Stimulated activated naive CD8-positive, alpha-beta T cell treated with anti-CD3 and anti-CD28 coated beads, Interleukin-15, Interleukin-2, amounts not matched to agents 100 ng/mL and 50 ng/mL, for 24 hours (primary cell): ENCODE results near the gene B3GALT6.

Source experiments
- H3K27ac Mint-ChIP-seq: one replicate; pipeline ENCODE4 v1.8.0; 2021; ENCODE audit warnings: mild to moderate bottlenecking, mixed read lengths
- H3K27me3 Mint-ChIP-seq: one replicate; pipeline ENCODE4 v1.8.0; 2021; ENCODE audit warnings: mixed read lengths
- H3K36me3 Mint-ChIP-seq: one replicate; pipeline ENCODE4 v1.8.0; 2021; ENCODE audit warnings: low read depth, mixed read lengths
- H3K4me1 Mint-ChIP-seq: one replicate; pipeline ENCODE4 v1.8.0; 2021; ENCODE audit warnings: low read depth, mixed read lengths
- H3K4me3 Mint-ChIP-seq: one replicate; pipeline ENCODE4 v1.8.0; 2021; ENCODE audit warnings: mild to moderate bottlenecking, mixed read lengths
- H3K9me3 Mint-ChIP-seq: one replicate; pipeline ENCODE4 v1.8.0; 2021; ENCODE audit warnings: mixed read lengths

B3GALT6 gene

DNA sequence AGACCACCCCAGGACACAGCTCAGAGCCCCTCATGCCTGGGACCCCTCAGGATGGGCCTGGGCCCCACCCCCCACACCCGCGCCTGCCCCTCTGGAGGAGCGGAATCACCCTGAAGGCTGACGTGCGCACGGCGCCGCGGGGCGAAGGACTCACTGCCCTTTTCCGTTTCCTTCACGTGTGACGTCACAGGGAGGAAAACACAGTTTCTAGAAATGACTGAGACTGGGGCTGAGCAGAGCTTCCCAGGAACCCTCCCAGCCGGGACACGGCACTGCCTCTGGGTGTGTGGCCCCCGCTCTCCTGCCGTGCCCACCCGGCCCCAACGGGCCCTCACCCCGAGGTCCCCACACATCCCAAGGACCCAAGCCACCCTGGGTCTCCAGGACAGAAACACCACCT is 12.7 kb upstream of the B3GALT6 start:
- H3K4me1 Mint-ChIP-seq = peaks cover 42% of the 10 kb centered on the region

DNA sequence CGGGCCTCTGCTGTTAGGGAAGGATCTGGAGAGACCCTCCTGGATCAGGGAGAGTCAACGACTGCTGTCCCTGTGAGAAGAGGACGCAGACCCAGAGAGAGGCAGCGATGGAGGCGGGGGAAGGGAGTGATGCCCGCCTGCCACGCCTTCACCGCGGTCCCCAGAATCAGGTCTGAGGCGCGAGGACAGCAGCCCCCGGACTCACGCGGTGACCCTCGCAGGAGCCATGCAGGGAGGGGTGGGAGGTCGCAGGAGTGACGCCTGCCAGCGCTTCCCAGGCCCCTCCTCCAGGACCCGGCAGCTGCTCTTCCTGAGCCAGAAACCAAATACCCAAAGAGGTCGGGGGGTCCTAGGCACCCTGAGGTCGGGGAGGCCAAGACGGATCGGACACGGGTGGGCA is 11.8 kb upstream of the B3GALT6 start:
- no peak overlapping the region for H3K4me3 Mint-ChIP-seq
- H3K9me3 Mint-ChIP-seq = no peaks in the 10 kb centered on the region
- peaks cover 53% of the 10 kb centered on the region for H3K36me3 Mint-ChIP-seq
- H3K27ac Mint-ChIP-seq = no peak overlapping the region
- H3K27me3 Mint-ChIP-seq = no peaks in the 10 kb centered on the region
- peaks cover 33% of the 10 kb centered on the region for H3K4me1 Mint-ChIP-seq

More for the DNA sequence above, 12.7 kb upstream of the B3GALT6 start:
- H3K27ac Mint-ChIP-seq = no peak overlapping the region
- H3K36me3 Mint-ChIP-seq = peaks cover 48% of the 10 kb centered on the region
- H3K4me3 Mint-ChIP-seq = no peak overlapping the region
- no peaks in the 10 kb centered on the region for H3K9me3 Mint-ChIP-seq
- H3K27me3 Mint-ChIP-seq = no peaks in the 10 kb centered on the region

DNA sequence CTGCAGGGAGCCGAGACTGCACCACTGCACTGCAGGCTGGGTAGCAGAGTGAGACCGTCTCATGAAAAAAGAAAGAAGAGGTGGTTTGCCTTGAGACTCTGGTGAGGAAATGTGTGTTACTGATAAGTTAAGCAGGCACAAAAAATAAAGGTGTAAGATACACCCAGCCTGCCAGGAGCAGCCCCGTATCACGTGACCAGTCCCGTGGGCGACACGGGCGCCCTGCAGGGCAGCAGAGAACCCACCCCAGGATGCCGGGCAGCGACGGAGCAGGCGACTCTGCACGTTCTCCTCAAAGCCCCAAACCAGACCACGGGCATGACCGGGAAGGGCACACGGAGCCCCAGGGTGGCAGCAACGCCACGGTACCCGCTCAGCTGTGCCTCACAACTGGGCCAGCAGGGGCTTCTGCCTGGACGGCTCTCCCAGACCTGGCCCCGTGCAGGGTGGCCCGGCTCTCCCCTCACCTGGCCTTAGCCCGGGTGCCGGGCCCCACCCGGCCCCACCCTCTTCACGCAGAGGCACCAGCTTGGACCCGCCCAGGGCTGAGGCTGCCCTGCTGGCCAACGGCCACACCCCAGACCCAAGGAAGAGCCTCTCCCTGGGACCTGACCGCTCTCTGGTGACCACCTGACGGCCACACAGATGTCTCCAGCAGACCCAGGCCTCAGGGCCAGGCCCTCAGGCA is 10.0 kb upstream of the B3GALT6 start:
- H3K27me3 Mint-ChIP-seq = no peaks in the 10 kb centered on the region
- no peak overlapping the region for H3K4me3 Mint-ChIP-seq
- no peak overlapping the region for H3K27ac Mint-ChIP-seq
- H3K4me1 Mint-ChIP-seq = peaks cover 21% of the 10 kb centered on the region
- peaks cover 57% of the 10 kb centered on the region for H3K36me3 Mint-ChIP-seq
- no peaks in the 10 kb centered on the region for H3K9me3 Mint-ChIP-seq

DNA sequence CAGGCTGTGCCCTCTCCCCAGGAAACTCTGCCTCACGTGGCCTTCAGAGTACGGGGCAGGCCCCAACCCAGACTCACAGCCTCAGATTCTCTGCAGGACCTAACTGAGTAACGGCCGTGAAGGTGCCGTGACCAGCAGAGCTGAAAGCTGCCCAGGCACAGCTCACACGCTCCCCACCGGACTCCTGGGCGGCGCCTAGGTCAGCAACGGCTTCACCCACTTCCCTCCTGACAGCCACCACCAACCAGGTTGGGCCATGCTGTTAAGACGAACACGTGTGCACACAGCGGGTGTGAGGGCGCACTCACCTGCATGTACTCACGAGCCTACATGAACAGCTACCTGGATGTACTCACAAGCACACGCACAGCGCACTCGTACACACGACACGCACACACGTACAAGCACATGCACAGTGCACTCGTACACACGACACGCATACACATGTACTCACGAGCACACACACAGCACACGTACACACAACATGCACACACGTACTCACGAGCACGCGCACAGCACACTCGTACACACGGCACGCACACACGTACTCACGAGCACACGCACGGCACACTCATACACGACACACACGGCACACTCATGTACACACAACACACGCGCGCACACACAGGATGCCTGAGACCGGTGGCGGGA is 9.3 kb upstream of the B3GALT6 start:
- H3K9me3 Mint-ChIP-seq = no peaks in the 10 kb centered on the region
- no peak overlapping the region for H3K4me3 Mint-ChIP-seq
- H3K4me1 Mint-ChIP-seq = peaks cover 17% of the 10 kb centered on the region
- H3K27me3 Mint-ChIP-seq = no peaks in the 10 kb centered on the region
- H3K36me3 Mint-ChIP-seq = peaks cover 54% of the 10 kb centered on the region
- no peak overlapping the region for H3K27ac Mint-ChIP-seq

DNA sequence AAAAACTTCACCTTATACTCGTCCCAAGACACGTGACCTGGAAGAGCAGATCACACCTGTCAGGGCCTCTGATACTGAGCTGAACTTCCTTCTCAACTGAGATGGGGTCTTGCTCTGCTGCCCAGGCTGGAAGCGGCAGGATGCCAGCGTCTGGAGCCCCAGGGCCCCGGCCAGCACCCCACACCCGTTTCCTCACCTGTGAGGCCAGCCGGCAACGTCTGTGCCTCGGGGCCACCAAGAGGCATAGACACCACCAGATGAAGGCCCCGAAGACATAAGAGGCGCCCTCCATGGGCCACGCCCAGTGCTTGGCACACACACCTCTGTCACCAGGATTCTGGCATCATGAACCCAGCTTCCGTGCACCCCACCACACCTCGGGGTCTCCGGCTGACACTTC is 8.7 kb upstream of the B3GALT6 start:
- H3K9me3 Mint-ChIP-seq = no peaks in the 10 kb centered on the region
- H3K27ac Mint-ChIP-seq = no peak overlapping the region
- H3K36me3 Mint-ChIP-seq = peaks cover 47% of the 10 kb centered on the region
- H3K4me3 Mint-ChIP-seq = no peak overlapping the region
- peaks cover 11% of the 10 kb centered on the region for H3K4me1 Mint-ChIP-seq
- H3K27me3 Mint-ChIP-seq = no peaks in the 10 kb centered on the region

DNA sequence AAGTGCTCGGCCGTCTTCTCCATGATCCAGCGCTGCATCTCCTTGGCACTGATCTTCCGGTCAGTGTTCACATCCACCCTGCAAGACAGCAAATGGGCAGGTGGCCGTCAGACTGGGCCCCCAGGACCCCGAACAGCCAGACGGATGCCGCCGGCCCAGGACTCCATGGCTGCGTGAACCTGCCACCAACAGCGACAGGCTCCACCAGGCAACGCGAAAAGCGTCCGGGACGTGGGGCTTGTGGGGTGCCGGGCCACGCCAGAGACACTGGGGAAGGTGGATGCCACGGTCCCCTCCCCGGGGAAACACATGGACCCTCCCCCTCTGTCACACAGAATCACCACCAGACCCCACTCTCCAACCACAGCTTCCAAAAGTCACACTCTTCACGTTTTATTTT is 8.1 kb upstream of the B3GALT6 start:
- Mint-ChIP-seq H3K4me3 (no peak overlapping the region), H3K27ac (no peak overlapping the region), H3K36me3 (peaks cover 47% of the 10 kb centered on the region), H3K9me3 (no peaks in the 10 kb centered on the region), H3K27me3 (no peaks in the 10 kb centered on the region), H3K4me1 (peaks cover 10% of the 10 kb centered on the region)

DNA sequence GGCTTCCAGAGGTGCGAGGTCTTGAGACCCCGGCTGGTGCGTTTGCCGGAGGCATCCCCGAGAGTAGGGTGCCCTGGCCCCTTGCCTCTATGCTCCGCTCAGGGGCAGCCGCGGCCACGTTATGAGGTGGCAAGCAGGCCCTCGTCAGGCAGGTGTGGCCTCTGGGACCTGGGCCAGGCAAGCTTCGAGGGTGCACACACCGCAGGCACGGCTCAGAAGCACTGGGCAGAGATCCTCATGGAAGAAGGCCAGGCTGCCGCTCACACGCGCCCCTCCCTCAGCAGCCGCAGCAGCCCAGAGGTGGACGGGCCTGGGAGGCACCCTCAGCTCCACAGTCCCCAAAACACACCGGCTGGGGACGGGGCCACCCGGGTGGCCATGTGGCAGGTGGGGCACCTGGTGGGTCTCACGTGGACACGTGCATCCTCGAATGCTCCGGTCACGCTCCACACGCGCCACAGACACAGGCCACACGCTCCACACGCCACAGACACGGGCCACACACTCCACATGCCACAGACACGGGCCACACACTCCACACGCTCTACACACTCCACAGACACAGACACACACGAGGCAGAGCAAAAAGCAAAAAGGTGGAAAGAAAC is 6.7 kb upstream of the B3GALT6 start:
- no peak overlapping the region for H3K27ac Mint-ChIP-seq
- peaks cover 18% of the 10 kb centered on the region for H3K4me1 Mint-ChIP-seq
- no peaks in the 10 kb centered on the region for H3K27me3 Mint-ChIP-seq
- no peaks in the 10 kb centered on the region for H3K9me3 Mint-ChIP-seq
- no peak overlapping the region for H3K4me3 Mint-ChIP-seq
- peaks cover 52% of the 10 kb centered on the region for H3K36me3 Mint-ChIP-seq

DNA sequence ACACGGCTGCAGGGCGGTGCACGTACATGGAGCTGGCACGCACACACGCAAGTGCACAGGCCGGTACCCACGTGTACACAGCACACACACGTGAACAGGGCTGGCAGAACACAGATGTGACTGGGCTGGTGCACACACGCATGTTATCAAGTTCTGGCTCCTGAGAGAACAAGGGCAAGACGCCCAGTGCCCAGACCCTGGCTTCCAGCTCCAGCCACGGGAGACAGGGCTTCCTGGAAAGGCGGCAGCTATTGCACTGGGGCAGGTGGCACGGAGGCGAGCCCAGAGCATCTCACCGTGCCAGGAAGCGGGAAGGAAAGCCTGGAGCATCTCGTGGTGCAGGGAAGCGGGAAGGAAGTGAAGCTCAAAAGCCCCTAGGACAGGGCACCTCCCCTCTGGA is 6.1 kb upstream of the B3GALT6 start:
- Mint-ChIP-seq H3K4me3 (no peak overlapping the region), H3K36me3 (peaks cover 51% of the 10 kb centered on the region), H3K27me3 (no peaks in the 10 kb centered on the region), H3K4me1 (peaks cover 23% of the 10 kb centered on the region), H3K27ac (no peak overlapping the region), H3K9me3 (no peaks in the 10 kb centered on the region)

DNA sequence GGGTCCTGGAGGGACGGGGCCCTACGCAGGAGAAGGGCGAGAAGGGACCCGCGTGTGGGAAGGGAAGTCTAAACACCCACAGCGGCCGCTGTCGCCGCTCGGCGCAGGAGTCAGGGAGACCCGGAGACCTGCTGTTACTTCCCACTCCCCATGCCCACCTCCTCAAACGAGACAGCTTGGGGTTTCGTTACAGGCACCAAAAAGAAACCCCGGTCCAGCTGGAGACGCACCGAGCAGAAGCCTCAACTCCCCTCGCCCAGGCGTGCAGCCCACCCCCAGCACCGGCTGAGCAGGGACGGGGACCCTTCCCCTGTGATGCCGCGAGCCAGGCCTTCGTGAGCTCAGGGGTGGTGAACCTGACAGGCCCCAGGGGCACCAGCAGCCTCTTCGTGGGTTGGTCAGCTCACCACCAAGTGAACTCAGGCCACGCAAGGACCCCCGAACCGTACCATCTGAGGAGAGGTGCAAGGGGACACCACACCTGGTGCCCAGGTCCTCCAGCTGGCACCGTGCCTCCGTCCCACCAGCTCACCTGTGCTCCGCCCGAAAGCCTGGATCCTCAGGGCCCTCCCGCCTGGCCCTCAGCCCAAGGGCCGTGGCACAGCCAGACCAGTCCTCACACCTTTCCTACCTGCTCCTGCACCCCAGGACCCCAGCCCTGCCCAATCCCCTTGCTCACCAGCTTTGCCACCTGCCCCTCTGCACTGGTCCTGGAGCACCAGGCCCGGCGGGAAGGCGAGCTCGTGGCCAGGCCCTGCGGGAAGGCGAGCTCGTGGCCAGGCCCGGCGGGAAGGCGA is 5.3 kb upstream of the B3GALT6 start:
- Mint-ChIP-seq H3K27me3 (no peaks in the 10 kb centered on the region), H3K27ac (no peak overlapping the region), H3K36me3 (peaks cover 47% of the 10 kb centered on the region), H3K4me3 (no peak overlapping the region), H3K9me3 (no peaks in the 10 kb centered on the region), H3K4me1 (peaks cover 26% of the 10 kb centered on the region)

DNA sequence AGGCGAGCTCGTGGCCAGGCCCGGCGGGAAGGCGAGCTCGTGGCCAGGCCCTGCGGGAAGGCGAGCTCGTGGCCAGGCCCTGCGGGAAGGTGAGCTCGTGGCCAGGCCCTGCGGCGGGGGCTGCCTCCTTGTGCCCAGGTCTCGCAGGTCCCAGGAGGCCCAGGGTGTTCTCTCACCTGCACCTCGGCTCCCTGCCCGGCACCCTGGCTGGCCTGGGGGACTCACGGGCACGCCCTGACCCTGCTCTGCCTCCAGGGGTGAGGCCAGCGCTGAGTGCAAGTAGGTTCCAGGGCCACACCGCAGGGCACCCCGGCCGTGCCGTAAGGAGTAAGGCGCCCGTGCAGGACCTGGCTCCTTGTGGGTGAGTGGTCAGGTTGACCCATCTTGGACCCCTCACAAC is 4.7 kb upstream of the B3GALT6 start:
- H3K4me1 Mint-ChIP-seq = peaks cover 26% of the 10 kb centered on the region
- no peak overlapping the region for H3K27ac Mint-ChIP-seq
- H3K36me3 Mint-ChIP-seq = peaks cover 45% of the 10 kb centered on the region
- no peaks in the 10 kb centered on the region for H3K9me3 Mint-ChIP-seq
- no peaks in the 10 kb centered on the region for H3K27me3 Mint-ChIP-seq
- no peak overlapping the region for H3K4me3 Mint-ChIP-seq

DNA sequence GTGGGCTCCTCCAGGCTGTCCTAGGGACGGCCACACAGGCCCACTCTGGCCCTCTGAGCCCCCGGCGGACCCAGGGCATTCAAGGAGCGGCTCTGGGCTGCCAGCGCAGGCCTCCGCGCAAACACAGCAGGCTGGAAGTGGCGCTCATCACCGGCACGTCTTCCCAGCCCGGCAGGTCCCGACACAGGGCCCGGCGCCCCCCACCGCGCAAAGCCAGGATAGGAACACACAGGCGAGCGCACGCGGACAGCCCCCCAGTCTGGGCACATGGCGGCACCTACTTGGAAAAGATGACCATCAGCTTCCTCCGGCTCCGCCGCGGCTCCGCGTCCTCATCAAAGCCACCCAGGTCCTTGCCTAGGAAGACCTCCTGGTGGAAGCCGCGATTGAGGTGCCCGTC is 3.9 kb upstream of the B3GALT6 start:
- no peaks in the 10 kb centered on the region for H3K27me3 Mint-ChIP-seq
- H3K36me3 Mint-ChIP-seq = peaks cover 39% of the 10 kb centered on the region
- peaks cover 26% of the 10 kb centered on the region for H3K4me1 Mint-ChIP-seq
- H3K4me3 Mint-ChIP-seq = no peak overlapping the region
- no peaks in the 10 kb centered on the region for H3K9me3 Mint-ChIP-seq
- no peak overlapping the region for H3K27ac Mint-ChIP-seq

DNA sequence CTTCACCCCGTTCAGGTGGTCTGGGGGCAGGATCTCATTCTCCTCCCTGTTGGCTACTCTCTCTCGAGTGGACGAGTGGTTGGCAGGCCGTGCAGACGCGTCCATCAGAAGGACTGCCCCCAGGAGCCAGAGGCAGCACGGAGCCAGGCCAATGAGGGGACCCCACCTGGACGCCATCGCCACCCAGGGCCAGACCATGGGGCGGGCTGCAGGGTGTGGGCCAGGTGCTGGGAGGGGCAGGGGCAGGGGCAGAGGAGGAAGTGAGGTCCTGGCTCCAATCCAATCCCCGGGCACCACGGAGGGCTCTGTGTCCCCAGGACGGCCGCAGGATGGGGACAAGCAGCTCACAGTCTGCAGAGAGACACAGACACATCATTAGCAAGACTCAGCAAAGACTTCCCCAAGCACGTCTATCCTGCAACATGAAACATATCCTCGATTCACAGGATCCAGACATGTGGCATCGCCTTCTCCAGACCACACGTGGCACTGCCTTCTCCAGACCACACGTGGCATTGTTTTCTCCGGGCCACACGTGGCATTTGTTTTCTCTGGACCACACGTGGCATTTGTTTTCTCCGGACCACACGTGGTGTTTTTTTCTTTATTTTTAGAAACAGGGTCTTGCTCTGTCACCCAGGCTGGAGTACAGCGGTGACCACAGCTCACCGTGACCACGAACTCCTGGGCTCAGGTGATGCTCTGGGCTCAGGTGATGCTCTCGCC is 3.3 kb upstream of the B3GALT6 start:
- Mint-ChIP-seq H3K36me3 (peaks cover 41% of the 10 kb centered on the region), H3K9me3 (no peaks in the 10 kb centered on the region), H3K27ac (no peak overlapping the region), H3K27me3 (no peaks in the 10 kb centered on the region), H3K4me1 (peaks cover 32% of the 10 kb centered on the region), H3K4me3 (no peak overlapping the region)

DNA sequence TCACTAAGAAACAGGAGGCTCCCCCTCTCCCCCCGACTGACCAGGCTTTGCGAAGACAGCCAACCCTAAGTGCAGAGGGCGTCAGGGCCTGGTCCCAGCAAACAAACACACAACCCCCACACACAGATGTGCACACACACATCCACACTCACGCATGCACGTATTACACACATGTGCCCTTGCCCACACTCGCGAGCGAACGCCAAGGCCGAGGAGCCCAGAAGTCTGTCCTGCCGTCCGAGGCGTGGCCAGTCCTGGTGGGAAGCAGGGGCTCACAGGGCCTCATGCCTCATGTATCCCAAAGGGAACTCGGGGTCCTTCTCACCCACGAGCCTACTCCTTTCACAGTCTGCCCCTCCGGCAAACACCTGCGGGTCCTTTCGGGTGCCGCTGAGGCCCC is 2.3 kb upstream of the B3GALT6 start:
- Mint-ChIP-seq H3K27me3 (no peaks in the 10 kb centered on the region), H3K4me3 (peak overlapping the region; percentile 94), H3K9me3 (no peaks in the 10 kb centered on the region), H3K27ac (peak overlapping the region; percentile 80), H3K4me1 (peaks cover 42% of the 10 kb centered on the region), H3K36me3 (peaks cover 46% of the 10 kb centered on the region)

DNA sequence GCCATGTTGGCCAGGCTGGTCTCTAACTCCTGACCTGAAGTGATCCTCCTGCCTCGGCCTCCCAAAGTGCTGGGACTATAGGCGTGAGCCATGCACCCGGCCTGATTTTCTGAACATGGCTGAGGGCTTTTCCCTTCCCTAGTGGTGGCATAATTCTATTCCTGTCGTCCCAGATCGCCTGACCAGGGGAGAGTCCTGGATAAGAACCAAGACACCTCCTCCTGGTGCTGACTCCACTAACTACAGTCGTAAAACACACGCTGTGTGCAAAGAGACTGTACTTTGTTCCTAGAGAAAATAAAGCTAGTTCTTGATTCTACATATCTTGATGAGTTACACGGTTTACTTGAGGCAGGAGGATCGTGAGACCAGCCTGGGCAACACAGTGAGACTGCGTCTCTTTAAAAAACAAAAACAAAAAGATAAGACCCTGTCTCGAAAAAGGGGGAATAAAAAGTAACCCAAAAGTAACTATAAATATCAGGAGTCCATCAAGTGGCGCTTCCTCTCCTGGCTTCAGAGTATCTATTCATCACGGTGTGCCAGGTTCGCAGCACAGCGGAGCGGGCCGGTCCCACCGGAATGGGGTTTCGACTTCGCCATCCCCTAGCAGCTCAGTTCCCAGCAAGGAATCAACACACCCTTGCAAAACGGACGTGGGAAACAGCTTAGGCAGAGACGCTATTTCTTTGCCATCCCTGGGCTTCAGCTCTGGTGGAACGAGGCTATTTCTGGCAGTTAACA is 1.2 kb upstream of the B3GALT6 start:
- Mint-ChIP-seq H3K4me1 (peaks cover 42% of the 10 kb centered on the region), H3K27ac (peak overlapping the region; percentile 86), H3K9me3 (no peaks in the 10 kb centered on the region), H3K36me3 (peaks cover 40% of the 10 kb centered on the region), H3K4me3 (peak overlapping the region; percentile 94), H3K27me3 (no peaks in the 10 kb centered on the region)
